Measurements from ENCODE around the gene PAWR.
"Not testable (repeated sequence)": the region's sequence is repeated elsewhere in the genome, so short reads cannot be mapped to it uniquely, and the experiment has no call there.

Gene PAWR

GRCh38 chr12:79646843-79647242, 43.9 kb downstream of the PAWR start:
- DNase-seq (ENCODE audit: low read depth) = not testable (repeated sequence)

- no peak for DNase-seq (ENCODE audit: low read depth)
Observed at GRCh38 chr12:79645235-79645630, 45.5 kb downstream of the PAWR start.

- no peak for DNase-seq (ENCODE audit: low read depth)
Observed at GRCh38 chr12:79644274-79645234, 46.2 kb downstream of the PAWR start.

GRCh38 chr12:79643821-79644220, 46.9 kb downstream of the PAWR start:
- DNase-seq (ENCODE audit: low read depth) = no peak

GRCh38 chr12:79638490-79638889, 52.3 kb downstream of the PAWR start:
- no peak for DNase-seq (ENCODE audit: low read depth)

- no peak for DNase-seq (ENCODE audit: low read depth)
Observed at GRCh38 chr12:79637093-79637492, 53.7 kb downstream of the PAWR start.

- DNase-seq (ENCODE audit: low read depth) = no peak
Observed at GRCh38 chr12:79635676-79636075, 55.1 kb downstream of the PAWR start.

- DNase-seq (ENCODE audit: low read depth) = no peak
Observed at GRCh38 chr12:79634957-79635471, 55.8 kb downstream of the PAWR start.

GRCh38 chr12:79629561-79629960, 61.2 kb downstream of the PAWR start:
- DNase-seq (ENCODE audit: low read depth) = no peak

GRCh38 chr12:79626735-79627134, 64.0 kb downstream of the PAWR start:
- DNase-seq (ENCODE audit: low read depth) = not testable (repeated sequence)

GRCh38 chr12:79624378-79624777, 66.4 kb downstream of the PAWR start:
- no peak for DNase-seq (ENCODE audit: low read depth)

GRCh38 chr12:79619872-79620562, 70.7 kb downstream of the PAWR start:
- no peak for DNase-seq (ENCODE audit: low read depth)

GRCh38 chr12:79618848-79619404, 71.8 kb downstream of the PAWR start:
- no peak for DNase-seq (ENCODE audit: low read depth)

GRCh38 chr12:79617696-79618095, 73.1 kb downstream of the PAWR start:
- no peak for DNase-seq (ENCODE audit: low read depth)

- no peak for DNase-seq (ENCODE audit: low read depth)
Observed at GRCh38 chr12:79615596-79616560, 74.9 kb downstream of the PAWR start.

GRCh38 chr12:79614730-79615129, 76.0 kb downstream of the PAWR start:
- DNase-seq (ENCODE audit: low read depth) = no peak

GRCh38 chr12:79601908-79602307, 88.9 kb downstream of the PAWR start:
- DNase-seq (ENCODE audit: low read depth) = no peak

- no peak for DNase-seq (ENCODE audit: low read depth)
Observed at GRCh38 chr12:79597910-79598309, 92.9 kb downstream of the PAWR start.

- DNase-seq (ENCODE audit: low read depth) = no peak
Observed at GRCh38 chr12:79596719-79597350, 93.9 kb downstream of the PAWR start.

GRCh38 chr12:79595273-79595672, 95.5 kb downstream of the PAWR start:
- DNase-seq (ENCODE audit: low read depth) = no peak

GRCh38 chr12:79592865-79593264, 97.9 kb downstream of the PAWR start:
- no peak for DNase-seq (ENCODE audit: low read depth)
